Measurements from ENCODE around the gene AASDH. TPM values are rescaled to one million over a fixed set of nuclear protein-coding genes. Genes with fewer than 3 reads are reported as not detected.

The AASDH gene
- total and polyA plus RNA-seq, 2 of the 13 experiments (the other 11 are each of a cell fraction or from before 2014, with no cell fraction given): 12.6 to 14.1 TPM

DNA sequence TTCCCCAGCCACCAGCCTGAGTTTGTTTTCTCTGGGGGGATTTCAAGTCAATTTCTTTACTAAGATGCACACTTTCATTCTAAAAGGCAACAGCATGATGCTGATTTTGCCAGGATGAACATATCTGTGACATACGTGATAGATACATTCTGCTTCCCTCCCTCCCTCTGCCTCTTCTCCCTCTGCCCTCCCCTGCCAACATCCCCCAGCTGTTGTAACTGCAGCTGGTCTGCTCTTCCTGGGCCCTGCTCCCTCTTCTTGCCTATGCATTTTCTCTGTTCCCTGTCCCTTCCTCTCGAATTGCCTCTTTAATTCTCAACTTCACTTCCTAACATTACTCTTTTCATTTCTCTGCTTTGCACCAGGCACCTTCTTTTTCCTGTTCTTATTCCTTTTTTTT, 83.4 kb downstream of the AASDH start:
- H3K9ac ChIP-seq (ENCODE audit: insufficient read depth, low read depth, low read length): no peak overlapping the region
- intact Hi-C loops (cut with micrococcal nuclease; ENCODE audit: unreplicated experiment): loop anchor here (5.0 kb wide), 1 partner anchor 62 kb away; no protein-coding TSS in a partner anchor
- no peaks in the 10 kb centered on the region for H3K79me2 ChIP-seq (ENCODE audit: insufficient read depth, low read length)
- no peaks in the 10 kb centered on the region for H3K36me3 ChIP-seq (replicated peaks in 1 of 2; ENCODE audit: control insufficient read depth in 1 of 2, insufficient read depth in 2 of 2, low read length in 2 of 2)
- TF ChIP-seq NRL (CRISPR knock-in tag; IDR thresholded peaks at IDR 0.05; ENCODE audit: borderline replicate concordance) (no peak), ZNF501 (CRISPR knock-in tag; IDR thresholded peaks at IDR 0.05) (no peak), ZNF766 (CRISPR knock-in tag; IDR thresholded peaks at IDR 0.05; ENCODE audit: borderline replicate concordance) (no peak), KDM4B (CRISPR knock-in tag; IDR thresholded peaks at IDR 0.05) (no peak)
- no peak overlapping the region for H3K4me2 ChIP-seq (ENCODE audit: low read depth, low read length)
- FAIRE-seq: no peak
- CTCF ChIA-PET (ENCODE audit: low intra/inter-chr PET ratio, low total read pairs): no interaction called here
- no peaks in the 10 kb centered on the region for H3K27me3 ChIP-seq (ENCODE audit: control insufficient read depth in 1 of 2, insufficient read depth in 2 of 2, low read length in 2 of 2)
- no peaks in the 10 kb centered on the region for H3K9me3 ChIP-seq (ENCODE audit: low read length)
- no peak overlapping the region for H3K4me3 ChIP-seq (replicated peaks in 1 of 3; ENCODE audit: insufficient read depth in 1 of 3, low read depth in 2 of 3, low read length in 3 of 3)
- H3K27ac ChIP-seq (ENCODE audit: extremely low read length, insufficient read depth, low read length): no peak overlapping the region
- POLR2A ChIA-PET: no interaction called here
- DNase-seq (ENCODE audit: low spot score): no peak
- ATAC-seq: no peak
- WGBS (ENCODE audit: low lambda C conversion rate): 67% methylated on average over 2 of the region's 2 CpGs
- no TSS peak for BruUV-seq (replicated peaks)
- no peaks in the 10 kb centered on the region for H4K20me1 ChIP-seq (ENCODE audit: insufficient read depth, low read length)
- in situ Hi-C loops (cut with HindIII; ENCODE audit: extremely low pct_ligation_motif_present, low pct_unique_long_range_greater_than_20kb): loop anchor here (5.0 kb wide), 1 partner anchor 357 kb away; the partner anchor contains the start of gene CEP135
- H2AFZ ChIP-seq (ENCODE audit: low read length): no peak overlapping the region
- peaks cover 41% of the 10 kb centered on the region for H3K4me1 ChIP-seq (ENCODE audit: insufficient read depth, low read length)

GRCh38 chr4:56302760-56303159, 84.5 kb downstream of the AASDH start:
- no TSS peak for BruUV-seq (replicated peaks)
- FAIRE-seq (no peak), DNase-seq (ENCODE audit: low spot score) (no peak), ATAC-seq (no peak)
- intact Hi-C loops (cut with micrococcal nuclease; ENCODE audit: unreplicated experiment): loop anchor here (5.0 kb wide), 1 partner anchor 60 kb away; no protein-coding TSS in a partner anchor
- H3K36me3 ChIP-seq (replicated peaks in 1 of 2; ENCODE audit: control insufficient read depth in 1 of 2, insufficient read depth in 2 of 2, low read length in 2 of 2): no peaks in the 10 kb centered on the region
- CTCF ChIA-PET (ENCODE audit: low intra/inter-chr PET ratio, low total read pairs): interaction anchor here (3.6 kb wide), 1 partner anchor 174 kb away, joined by 34 read pairs; no protein-coding TSS in a partner anchor
- POLR2A ChIA-PET: interaction anchor here (0.9 kb wide), 1 partner anchor 354 kb away, joined by 4 read pairs; the partner anchor contains the start of gene CEP135
- peaks cover 33% of the 10 kb centered on the region for H3K4me1 ChIP-seq (ENCODE audit: insufficient read depth, low read length)
- H3K4me3 ChIP-seq (replicated peaks in 1 of 3; ENCODE audit: insufficient read depth in 1 of 3, low read depth in 2 of 3, low read length in 3 of 3): no peak overlapping the region
- in situ Hi-C loops (cut with HindIII; ENCODE audit: extremely low pct_ligation_motif_present, low pct_unique_long_range_greater_than_20kb): loop anchor here (5.0 kb wide), 1 partner anchor 355 kb away; the partner anchor contains the start of gene CEP135
- no peaks in the 10 kb centered on the region for H3K79me2 ChIP-seq (ENCODE audit: insufficient read depth, low read length)
- no peak overlapping the region for H3K27ac ChIP-seq (ENCODE audit: extremely low read length, insufficient read depth, low read length)
- H2AFZ ChIP-seq (ENCODE audit: low read length): no peak overlapping the region
- no peaks in the 10 kb centered on the region for H4K20me1 ChIP-seq (ENCODE audit: insufficient read depth, low read length)
- H3K4me2 ChIP-seq (ENCODE audit: low read depth, low read length): no peak overlapping the region
- peak in 1 of 2 experiments; percentile 21; a peak in 1 of 4 replicates for TF ChIP-seq MAFK (conservative IDR thresholded peaks at IDR 0.05 in 1 of 2, IDR thresholded peaks at IDR 0.05 in 1 of 2; ENCODE audit: low read length in 2 of 2)
- TF ChIP-seq GLI4 (CRISPR knock-in tag; IDR thresholded peaks at IDR 0.05; ENCODE audit: borderline replicate concordance): no peak
- H3K9me3 ChIP-seq (ENCODE audit: low read length): no peaks in the 10 kb centered on the region
- no peak overlapping the region for H3K9ac ChIP-seq (ENCODE audit: insufficient read depth, low read depth, low read length)
- H3K27me3 ChIP-seq (ENCODE audit: control insufficient read depth in 1 of 2, insufficient read depth in 2 of 2, low read length in 2 of 2): no peaks in the 10 kb centered on the region
- WGBS (ENCODE audit: low lambda C conversion rate): 79% methylated on average over 2 of the region's 3 CpGs

All from HepG2 (cell line).